Neural cell (in vitro differentiated cells): ENCODE results near the gene MYCBPAP. TPM values are rescaled to one million over a fixed set of nuclear protein-coding genes. Genes with fewer than 3 reads are reported as not detected.

Experiments used
- H2AFZ ChIP-seq: fragments of 200-600, 300-800 bp; sonication (generic), shearing (Covaris generic); 2 replicates; pipeline ENCODE4 v1.6.0; 2014; ENCODE audit warnings: low read depth, mild to moderate bottlenecking, antibody characterized with exemption, low read length, moderate library complexity
- H3F3A ChIP-seq: fragments of 200-600 bp; shearing (Covaris generic); 2 replicates; pipeline ENCODE4 v1.6.1; 2016; ENCODE audit warnings: mild to moderate bottlenecking, moderate library complexity, mixed read lengths, antibody characterized with exemption, low read length; ENCODE audit not compliant: insufficient read depth, poor library complexity, severe bottlenecking
- H3K27ac ChIP-seq: fragments of 200-600, 300-800 bp; sonication (generic), shearing (Covaris generic); 2 replicates; pipeline ENCODE4 v1.5.1; 2014; ENCODE audit warnings: mild to moderate bottlenecking, low read length, moderate library complexity
- H3K27me3 ChIP-seq: fragments of 300-800, 200-600 bp; sonication (generic), shearing (Covaris generic); 2 replicates; pipeline ENCODE4 v1.6.0; 2014; ENCODE audit warnings: mild to moderate bottlenecking, low read depth, low read length, moderate library complexity; ENCODE audit not compliant: insufficient read depth
- H3K36me3 ChIP-seq: fragments of 300-800, 200-600 bp; sonication (generic), shearing (Covaris generic); 2 replicates; pipeline ENCODE4 v1.5.1; 2014; ENCODE audit warnings: mild to moderate bottlenecking, antibody characterized with exemption, low read length, moderate library complexity; ENCODE audit not compliant: insufficient read depth
- H3K4me2 ChIP-seq: fragments of 300-800, 200-600 bp; sonication (generic), shearing (Covaris generic); 2 replicates; pipeline ENCODE4 v1.6.0; 2014; ENCODE audit warnings: mild to moderate bottlenecking, low read length
- H3K4me3 ChIP-seq: fragments of 300-800, 200-600 bp; sonication (generic), shearing (Covaris generic); 2 replicates; pipeline ENCODE4 v1.5.1; 2014; ENCODE audit warnings: mild to moderate bottlenecking, low read length, moderate library complexity
- H3K79me2 ChIP-seq: fragments of 200-600 bp; shearing (Covaris generic); replicated peaks from 2 replicates; pipeline ENCODE4 v1.6.0; 2014; ENCODE audit warnings: mild to moderate bottlenecking, low read length, moderate library complexity; ENCODE audit not compliant: insufficient read depth
- H3K9ac ChIP-seq: fragments of 300-800, 200-600 bp; sonication (generic), shearing (Covaris generic); 2 replicates; pipeline ENCODE4 v1.6.1; 2016; ENCODE audit warnings: mild to moderate bottlenecking, low read length, mixed read lengths
- H3K9me2 ChIP-seq: fragments of 200-600 bp; shearing (Covaris generic); 2 replicates; pipeline ENCODE4 v1.6.1; 2016; ENCODE audit warnings: mild to moderate bottlenecking, low read length, mixed read lengths; ENCODE audit not compliant: insufficient read depth
- H3K9me3 ChIP-seq: fragments of 200-600, 300-800 bp; sonication (generic), shearing (Covaris generic); 2 replicates; pipeline ENCODE4 v1.6.1; 2016; ENCODE audit warnings: mild to moderate bottlenecking, mixed run types, low read length, moderate library complexity, mixed read lengths
- H4K20me1 ChIP-seq: fragments of 200-600 bp; shearing (Covaris generic); 2 replicates; pipeline ENCODE4 v1.6.1; 2016; ENCODE audit warnings: mild to moderate bottlenecking, mixed run types; ENCODE audit not compliant: insufficient read depth
- CTCF ChIP-seq: fragments of 450-650 bp; IDR thresholded peaks from 2 replicates; pipeline ENCODE4 v1.5.1; 2014; ENCODE audit warnings: antibody characterized with exemption, mild to moderate bottlenecking, moderate library complexity; ENCODE audit not compliant: poor library complexity, severe bottlenecking
- EP300 ChIP-seq: fragments of 450-650 bp; conservative IDR thresholded peaks from 2 replicates; pipeline ENCODE4 v1.6.1; 2014; ENCODE audit warnings: antibody characterized with exemption, mild to moderate bottlenecking, moderate library complexity; ENCODE audit not compliant: poor library complexity, severe bottlenecking
- EZH2 ChIP-seq: fragments of 200-600, 300-800 bp; shearing (Covaris generic), sonication (generic); IDR thresholded peaks from 2 replicates; pipeline ENCODE4 v1.6.1; 2014; ENCODE audit warnings: antibody characterized with exemption, low read length, borderline replicate concordance, mild to moderate bottlenecking; ENCODE audit not compliant: insufficient read depth, poor library complexity, severe bottlenecking
- MXI1 ChIP-seq: fragments of 450-650 bp; conservative IDR thresholded peaks from 2 replicates; pipeline ENCODE4 v1.6.1; 2014; ENCODE audit warnings: antibody characterized with exemption, mild to moderate bottlenecking; ENCODE audit not compliant: poor library complexity, severe bottlenecking
- POLR2AphosphoS5 ChIP-seq: IDR thresholded peaks from 2 replicates; pipeline ENCODE4 v1.6.1; 2012
- RAD21 ChIP-seq: fragments of 450-650 bp; conservative IDR thresholded peaks from 2 replicates; pipeline ENCODE4 v1.6.1; 2014; ENCODE audit warnings: antibody characterized with exemption, mild to moderate bottlenecking, moderate library complexity
- REST ChIP-seq: IDR thresholded peaks from 2 replicates; pipeline ENCODE4 v1.6.1; 2012; ENCODE audit warnings: borderline replicate concordance
- SMC3 ChIP-seq: fragments of 450-650 bp; conservative IDR thresholded peaks from 2 replicates; pipeline ENCODE4 v1.6.1; 2014; ENCODE audit warnings: antibody characterized with exemption, mild to moderate bottlenecking, moderate library complexity; ENCODE audit not compliant: poor library complexity
- TAF1 ChIP-seq: IDR thresholded peaks from 2 replicates; pipeline ENCODE4 v1.6.1; 2012; ENCODE audit warnings: low read depth
- polyA plus RNA-seq: library from polyadenylated mRNA; depleted of rRNA; stranded (reverse); fragments of >200 nt; gene quantifications from 2 replicates; pipeline ENCODE4 v1.2.3, GENCODE V29; 2014

MYCBPAP gene
- polyA plus RNA-seq, 1 donor from 2014 or later = 0.35 TPM

GRCh38 chr17:50547035-50547735 lies 38.9 kb downstream of the MYCBPAP start, which contains the start of gene SPATA20:
Gene SPATA20, plus strand, starts transcription at chr17:50547174. Its CDS starts 35 bp downstream, at chr17:50547209.
- peak within 1 kb of the TSS; percentile 13 for H2AFZ ChIP-seq
- H3K9me2 ChIP-seq = no peaks in the 10 kb centered on the region
- H3K4me3 ChIP-seq = peak within 1 kb of the TSS; percentile 61
- no peaks in the 10 kb centered on the region for H3K27me3 ChIP-seq
- no peaks in the 10 kb centered on the region for H3K36me3 ChIP-seq
- H3F3A ChIP-seq = no peaks in the 10 kb centered on the region
- no peaks in the 10 kb centered on the region for H3K9me3 ChIP-seq
- TF ChIP-seq TAF1 (no peak), POLR2AphosphoS5 (peak; percentile 30), RAD21 (peak; percentile 100), EZH2 (no peak), REST (no peak), MXI1 (peak; percentile 55), SMC3 (peak; percentile 99), CTCF (peak; percentile 99), EP300 (peak; percentile 51)
- H3K9ac ChIP-seq = peak within 1 kb of the TSS; percentile 63
- no peaks in the 10 kb centered on the region for H3K79me2 ChIP-seq
- H3K4me2 ChIP-seq = peak within 1 kb of the TSS; percentile 14
- H3K27ac ChIP-seq = no peak within 1 kb of the TSS
- no peaks in the 10 kb centered on the region for H4K20me1 ChIP-seq

- Histone ChIP-seq H3K36me3 (no peaks in the 10 kb centered on the region), H4K20me1 (no peaks in the 10 kb centered on the region), H3K4me3 (peak overlapping the region; percentile 61), H3K9me3 (no peaks in the 10 kb centered on the region), H3K9me2 (no peaks in the 10 kb centered on the region), H2AFZ (no peak overlapping the region), H3K9ac (no peak overlapping the region), H3K4me2 (no peak overlapping the region), H3K27me3 (no peaks in the 10 kb centered on the region), H3K27ac (no peak overlapping the region), H3K79me2 (no peaks in the 10 kb centered on the region), H3F3A (no peaks in the 10 kb centered on the region)
- TF ChIP-seq TAF1 = no peak
- no peak for TF ChIP-seq MXI1
- no peak for TF ChIP-seq CTCF
- TF ChIP-seq POLR2AphosphoS5 = no peak
- TF ChIP-seq EZH2 = no peak
- TF ChIP-seq EP300 = no peak
- no peak for TF ChIP-seq REST
- no peak for TF ChIP-seq RAD21
- TF ChIP-seq SMC3 = no peak
Measured at GRCh38 chr17:50547736-50548083, 39.5 kb downstream of the MYCBPAP start.
